Measurements from ENCODE around the gene UTP25.

Gene UTP25

GRCh38 chr1:209823143-209824041 is 4.4 kb upstream of the UTP25 start:
- TF ChIP-seq CTCF (conservative IDR thresholded peaks at IDR 0.05; ENCODE audit: low read depth, low read length): peak; percentile 72
- DNase-seq (ENCODE audit: low read depth): peak; percentile 89
- no peak overlapping the region for H3K4me3 ChIP-seq (ENCODE audit: low read depth, low read length)

DNA sequence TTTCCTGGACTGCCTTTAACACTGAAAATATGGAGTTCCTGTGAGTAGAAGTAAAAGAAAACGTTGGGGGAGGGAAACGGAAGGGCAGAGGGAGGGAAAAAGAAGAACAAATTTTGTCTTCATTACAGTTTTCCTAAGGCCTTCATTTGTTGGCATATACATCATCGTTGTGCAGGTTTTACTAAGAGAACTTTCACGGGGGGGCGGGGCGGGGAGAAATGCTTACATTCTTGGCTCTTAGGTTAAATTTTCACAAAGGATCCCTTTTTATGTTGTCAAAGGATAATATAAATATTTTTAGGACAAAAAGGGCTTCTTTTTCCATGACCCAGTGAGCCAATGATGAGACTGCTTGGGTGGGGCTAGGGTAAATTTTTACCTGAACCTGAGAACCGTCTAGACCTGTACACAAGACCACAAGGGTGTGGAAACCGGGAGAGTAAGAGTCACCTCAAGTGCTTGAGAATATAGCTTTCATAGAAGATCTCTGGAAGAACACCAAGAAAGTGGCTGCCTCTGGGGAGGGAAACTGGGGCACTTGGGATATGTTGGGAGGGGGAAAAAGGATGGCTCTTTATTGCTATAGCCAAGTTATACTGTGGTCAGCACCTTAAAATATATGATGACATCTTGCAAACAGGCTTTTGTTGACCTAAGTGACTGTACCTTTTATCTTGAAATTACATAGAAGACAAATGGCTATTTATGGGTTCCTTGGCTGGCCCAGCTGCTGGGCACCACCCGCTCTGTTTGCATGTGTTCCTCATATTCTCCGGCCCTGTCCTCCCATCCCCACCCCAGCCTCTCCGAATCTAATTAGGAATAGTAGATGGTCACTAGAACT is 2.0 kb upstream of the UTP25 start:
- no peak for DNase-seq (ENCODE audit: low read depth)

DNA sequence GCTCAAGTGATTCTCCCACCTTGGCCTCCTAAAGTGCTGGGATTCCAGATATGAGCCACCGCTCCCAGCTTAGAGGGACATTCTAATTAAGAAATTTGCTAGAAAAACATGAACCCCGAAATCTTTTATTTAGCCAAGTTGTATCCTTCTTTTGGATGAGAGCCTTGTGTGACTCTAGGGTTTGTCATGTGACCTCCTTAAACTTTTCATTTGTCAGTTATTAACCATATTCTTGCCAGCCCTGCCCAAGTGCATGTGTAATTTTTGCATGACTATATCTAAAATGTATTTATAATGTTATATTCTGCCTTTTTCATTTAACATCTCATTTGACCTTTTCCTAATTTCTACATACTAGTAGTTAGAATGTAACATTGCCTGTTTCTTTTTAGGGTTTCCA is 1.9 kb downstream of the UTP25 start:
- no peak for DNase-seq (ENCODE audit: low read depth)
- no peak for TF ChIP-seq CTCF (conservative IDR thresholded peaks at IDR 0.05; ENCODE audit: low read depth, low read length)
- H3K4me3 ChIP-seq (ENCODE audit: low read depth, low read length): no peak overlapping the region

More for the DNA sequence above, 2.0 kb upstream of the UTP25 start:
- H3K4me3 ChIP-seq (ENCODE audit: low read depth, low read length): no peak overlapping the region
- no peak for TF ChIP-seq CTCF (conservative IDR thresholded peaks at IDR 0.05; ENCODE audit: low read depth, low read length)

DNA sequence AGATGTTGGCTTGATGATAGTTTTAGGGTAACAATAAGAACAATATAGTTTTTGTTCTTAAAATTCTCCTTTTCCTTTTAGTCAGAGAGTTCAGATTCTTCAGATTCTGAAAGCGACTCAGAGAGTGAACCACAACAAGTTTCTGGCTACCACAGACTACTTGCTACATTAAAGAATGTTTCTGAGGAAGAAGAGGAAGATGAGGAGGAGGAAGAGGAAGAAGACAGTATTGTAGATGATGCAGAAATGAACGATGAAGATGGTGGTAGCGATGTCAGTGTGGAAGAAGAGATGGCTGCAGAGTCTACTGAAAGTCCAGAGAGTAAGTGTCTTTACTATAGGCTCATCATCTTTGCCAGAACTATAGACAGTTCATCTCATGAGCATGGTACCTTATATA is 3.0 kb downstream of the UTP25 start:
- no peak overlapping the region for H3K4me3 ChIP-seq (ENCODE audit: low read depth, low read length)
- DNase-seq (ENCODE audit: low read depth): no peak
- no peak for TF ChIP-seq CTCF (conservative IDR thresholded peaks at IDR 0.05; ENCODE audit: low read depth, low read length)

GRCh38 chr1:209831615-209832014 is 3.8 kb downstream of the UTP25 start:
- H3K4me3 ChIP-seq (ENCODE audit: low read depth, low read length): no peak overlapping the region
- TF ChIP-seq CTCF (conservative IDR thresholded peaks at IDR 0.05; ENCODE audit: low read depth, low read length): no peak
- DNase-seq (ENCODE audit: low read depth): no peak

GRCh38 chr1:209835782-209836298 is 8.1 kb downstream of the UTP25 start:
- peak; percentile 81 for DNase-seq (ENCODE audit: low read depth)
- TF ChIP-seq CTCF (conservative IDR thresholded peaks at IDR 0.05; ENCODE audit: low read depth, low read length): no peak

More at GRCh38 chr1:209835782-209836298, 8.1 kb downstream of the UTP25 start:
- H3K4me3 ChIP-seq (ENCODE audit: low read depth, low read length): no peak overlapping the region

All from choroid plexus epithelial cell (primary cell).